ENCODE data around the gene ADCY3. TPM values are rescaled to one million over a fixed set of nuclear protein-coding genes. Genes with fewer than 3 reads are reported as not detected.

Gene ADCY3
- total and polyA plus RNA-seq, 2 experiments from 2014 or later: 13.8 to 15.0 TPM

GRCh38 chr2:24838541-24838940, 81.5 kb downstream of the ADCY3 start:
- no peak for DNase-seq (ENCODE audit: low spot score)
- WGBS (ENCODE audit: low lambda C conversion rate, missing lambda C conversion rate): 93% methylated on average over 18 of the region's 18 CpGs
- Histone ChIP-seq H3K4me1 (ENCODE audit: insufficient read depth) (no peaks in the 10 kb centered on the region), H2AFZ (no peak overlapping the region), H3K4me2 (no peak overlapping the region), H3K9me2 (replicated peaks; ENCODE audit: insufficient read depth) (no peaks in the 10 kb centered on the region), H3K79me2 (no peaks in the 10 kb centered on the region), H3K27me3 (no peaks in the 10 kb centered on the region), H3K27ac (no peak overlapping the region), H4K20me1 (ENCODE audit: insufficient read depth, poor library complexity, severe bottlenecking) (no peaks in the 10 kb centered on the region), H3K4me3 (no peak overlapping the region), H3K9me3 (ENCODE audit: low read depth) (no peaks in the 10 kb centered on the region), H3K36me3 (replicated peaks; ENCODE audit: insufficient read depth, low read depth) (no peaks in the 10 kb centered on the region)
- TF ChIP-seq EZH2 (IDR thresholded peaks at IDR 0.05; ENCODE audit: borderline replicate concordance): no peak
- TF ChIP-seq, protein P1, sequence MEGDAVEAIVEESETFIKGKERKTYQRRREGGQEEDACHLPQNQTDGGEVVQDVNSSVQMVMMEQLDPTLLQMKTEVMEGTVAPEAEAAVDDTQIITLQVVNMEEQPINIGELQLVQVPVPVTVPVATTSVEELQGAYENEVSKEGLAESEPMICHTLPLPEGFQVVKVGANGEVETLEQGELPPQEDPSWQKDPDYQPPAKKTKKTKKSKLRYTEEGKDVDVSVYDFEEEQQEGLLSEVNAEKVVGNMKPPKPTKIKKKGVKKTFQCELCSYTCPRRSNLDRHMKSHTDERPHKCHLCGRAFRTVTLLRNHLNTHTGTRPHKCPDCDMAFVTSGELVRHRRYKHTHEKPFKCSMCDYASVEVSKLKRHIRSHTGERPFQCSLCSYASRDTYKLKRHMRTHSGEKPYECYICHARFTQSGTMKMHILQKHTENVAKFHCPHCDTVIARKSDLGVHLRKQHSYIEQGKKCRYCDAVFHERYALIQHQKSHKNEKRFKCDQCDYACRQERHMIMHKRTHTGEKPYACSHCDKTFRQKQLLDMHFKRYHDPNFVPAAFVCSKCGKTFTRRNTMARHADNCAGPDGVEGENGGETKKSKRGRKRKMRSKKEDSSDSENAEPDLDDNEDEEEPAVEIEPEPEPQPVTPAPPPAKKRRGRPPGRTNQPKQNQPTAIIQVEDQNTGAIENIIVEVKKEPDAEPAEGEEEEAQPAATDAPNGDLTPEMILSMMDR (IDR thresholded peaks at IDR 0.05; ENCODE audit: poor library complexity): no peak
- TF ChIP-seq EZH2phosphoT487 (IDR thresholded peaks at IDR 0.05; ENCODE audit: low read depth, severe bottlenecking, unreplicated experiment): no peak

DNA sequence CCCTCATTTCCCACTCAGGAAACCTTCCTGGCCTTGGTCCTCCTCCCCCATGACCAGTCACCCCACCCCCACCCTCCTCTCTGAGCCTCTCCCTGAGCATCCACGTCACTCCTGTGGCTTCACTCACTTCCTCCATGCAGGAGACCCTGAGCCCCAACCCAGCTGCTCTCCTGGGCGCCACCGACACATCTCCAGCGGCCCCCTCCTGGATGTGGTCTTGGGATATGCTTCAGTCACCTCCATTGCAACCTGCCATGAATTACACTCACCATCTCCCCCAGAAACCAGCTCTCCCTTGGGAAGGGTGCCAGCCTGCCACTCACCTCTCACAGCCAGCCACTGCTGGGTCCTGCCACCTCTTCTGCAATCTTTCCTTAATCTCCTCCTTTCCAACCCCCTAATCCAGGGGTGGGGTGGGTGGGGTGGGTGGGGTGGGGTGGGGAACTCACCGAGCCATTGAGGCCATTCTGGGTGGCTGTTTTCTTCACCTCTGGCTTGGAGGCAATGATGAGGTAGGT, 82.0 kb downstream of the ADCY3 start:
- Histone ChIP-seq H3K9me3 (ENCODE audit: low read depth) (no peaks in the 10 kb centered on the region), H3K27ac (no peak overlapping the region), H2AFZ (no peak overlapping the region), H3K27me3 (no peaks in the 10 kb centered on the region), H3K4me2 (no peak overlapping the region), H3K4me3 (no peak overlapping the region), H4K20me1 (ENCODE audit: insufficient read depth, poor library complexity, severe bottlenecking) (no peaks in the 10 kb centered on the region), H3K9me2 (replicated peaks; ENCODE audit: insufficient read depth) (no peaks in the 10 kb centered on the region), H3K36me3 (replicated peaks; ENCODE audit: insufficient read depth, low read depth) (no peaks in the 10 kb centered on the region), H3K4me1 (ENCODE audit: insufficient read depth) (no peaks in the 10 kb centered on the region), H3K79me2 (no peaks in the 10 kb centered on the region)
- TF ChIP-seq, protein P1 (IDR thresholded peaks at IDR 0.05; ENCODE audit: poor library complexity): no peak
- TF ChIP-seq EZH2 (IDR thresholded peaks at IDR 0.05; ENCODE audit: borderline replicate concordance) (no peak), EZH2phosphoT487 (IDR thresholded peaks at IDR 0.05; ENCODE audit: low read depth, severe bottlenecking, unreplicated experiment) (no peak)
- 99% methylated on average over 5 of the region's 5 CpGs for WGBS (ENCODE audit: low lambda C conversion rate, missing lambda C conversion rate)
- no peak for DNase-seq (ENCODE audit: low spot score)

- H3K79me2 ChIP-seq: no peaks in the 10 kb centered on the region
- no peak overlapping the region for H2AFZ ChIP-seq
- no peaks in the 10 kb centered on the region for H3K4me1 ChIP-seq (ENCODE audit: insufficient read depth)
- TF ChIP-seq, protein P1 (IDR thresholded peaks at IDR 0.05; ENCODE audit: poor library complexity): no peak
- TF ChIP-seq EZH2 (IDR thresholded peaks at IDR 0.05; ENCODE audit: borderline replicate concordance): no peak
- TF ChIP-seq EZH2phosphoT487 (IDR thresholded peaks at IDR 0.05; ENCODE audit: low read depth, severe bottlenecking, unreplicated experiment): no peak
- H3K4me3 ChIP-seq: no peak overlapping the region
- no peaks in the 10 kb centered on the region for H4K20me1 ChIP-seq (ENCODE audit: insufficient read depth, poor library complexity, severe bottlenecking)
- H3K27ac ChIP-seq: no peak overlapping the region
- H3K9me2 ChIP-seq (replicated peaks; ENCODE audit: insufficient read depth): no peaks in the 10 kb centered on the region
- 96% methylated on average over 9 of the region's 9 CpGs for WGBS (ENCODE audit: low lambda C conversion rate, missing lambda C conversion rate)
- H3K4me2 ChIP-seq: no peak overlapping the region
- H3K9me3 ChIP-seq (ENCODE audit: low read depth): no peaks in the 10 kb centered on the region
- DNase-seq (ENCODE audit: low spot score): no peak
- H3K27me3 ChIP-seq: no peaks in the 10 kb centered on the region
- no peaks in the 10 kb centered on the region for H3K36me3 ChIP-seq (replicated peaks; ENCODE audit: insufficient read depth, low read depth)
Observed at GRCh38 chr2:24836706-24837105, 83.3 kb downstream of the ADCY3 start.
